Fibroblast of skin of right biceps (primary cell): ENCODE results near the gene MPPED1.

Source experiments
- DNase-seq: peaks from one replicate; pipeline ENCODE4 v3.0.0-alpha.2; 2013

The MPPED1 gene

DNA sequence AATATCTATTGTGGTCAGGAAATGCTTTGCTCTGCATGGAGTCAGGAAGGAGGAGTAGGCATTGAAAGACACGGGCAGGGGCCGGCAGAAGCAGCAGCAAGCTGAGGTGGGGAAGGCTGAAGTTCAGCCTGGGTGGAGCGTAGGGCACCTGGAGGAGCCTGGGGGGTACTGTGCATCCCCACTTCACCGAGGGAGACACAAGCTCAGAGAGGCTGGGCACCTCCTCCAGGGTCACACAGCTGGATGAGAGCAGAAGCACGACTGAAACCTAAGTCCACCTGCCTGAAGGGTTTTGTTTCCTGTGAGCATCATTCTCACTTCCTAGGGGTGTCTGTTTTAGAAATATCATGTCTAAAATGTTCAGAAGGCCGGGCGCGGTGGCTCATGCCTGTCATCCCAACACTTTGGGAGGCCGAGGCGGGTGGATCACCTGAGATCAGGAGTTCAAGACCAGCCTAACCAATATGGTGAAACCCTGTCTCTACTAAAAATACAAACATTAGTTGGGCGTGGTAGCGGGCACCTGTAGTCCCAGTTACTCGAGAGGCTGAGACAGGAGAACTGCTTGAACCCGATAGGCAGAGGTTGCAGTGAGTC, 138.3 kb downstream of the MPPED1 start:
- no peak for DNase-seq

- no peak for DNase-seq
Observed at GRCh38 chr22:43550672-43551071, 138.9 kb downstream of the MPPED1 start.

DNA sequence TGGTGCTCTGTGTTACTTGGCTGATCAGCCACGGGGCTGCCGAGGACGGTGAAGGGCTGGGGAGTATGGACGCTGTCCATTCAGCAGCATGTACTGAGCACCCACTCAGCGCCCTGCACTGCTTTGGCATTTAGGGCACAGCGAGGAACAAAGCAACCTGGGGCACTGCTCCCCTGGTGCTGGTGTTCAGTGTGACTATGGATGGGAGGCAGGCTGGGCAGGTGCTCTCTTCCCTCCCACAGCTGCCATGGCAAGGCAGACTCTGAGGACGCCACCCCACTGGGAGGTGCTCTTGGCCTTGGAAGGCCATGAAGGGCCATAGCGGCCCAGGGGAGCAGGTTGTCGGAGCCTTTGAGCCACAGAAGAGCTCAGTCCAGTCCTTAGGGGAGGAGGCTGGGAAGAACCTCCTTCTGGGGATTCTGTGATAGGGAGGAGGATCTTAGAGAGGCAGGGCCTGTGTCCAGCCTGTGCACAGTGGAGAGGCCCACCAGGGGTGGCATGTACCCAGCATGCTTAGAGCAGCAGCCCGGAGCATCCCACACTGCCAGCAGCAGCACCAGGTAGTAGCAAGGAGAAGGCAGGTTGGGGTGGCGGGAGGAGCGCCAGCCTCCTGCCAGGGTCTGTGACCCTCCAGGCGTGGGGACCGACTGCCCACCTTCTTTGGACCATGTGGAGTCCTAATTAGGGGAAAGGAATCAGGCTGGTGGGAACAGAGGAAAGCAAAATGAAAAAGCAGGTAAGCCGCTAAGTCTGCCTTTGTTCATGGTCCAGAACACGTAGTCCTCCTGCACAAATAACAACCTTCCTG, 141.8 kb downstream of the MPPED1 start:
- DNase-seq: no peak

DNA sequence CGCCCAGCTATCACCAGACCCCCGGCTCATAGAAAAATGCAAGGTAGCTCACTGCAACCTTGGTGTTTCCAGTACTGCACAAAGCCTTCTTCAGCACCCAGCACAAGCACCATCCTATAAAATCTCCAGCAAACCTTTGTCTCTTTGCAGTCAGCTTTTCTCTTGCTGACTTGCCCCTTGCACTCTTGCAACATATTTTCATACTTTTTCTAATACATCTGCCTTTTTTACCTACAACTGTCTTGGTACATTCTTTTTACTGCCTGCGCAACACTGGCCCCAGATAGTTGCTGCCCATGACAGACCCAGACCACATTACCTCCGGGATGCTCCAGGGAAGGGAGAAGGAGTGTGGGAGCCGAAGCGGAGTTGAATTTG, 142.4 kb downstream of the MPPED1 start:
- DNase-seq: no peak

DNA sequence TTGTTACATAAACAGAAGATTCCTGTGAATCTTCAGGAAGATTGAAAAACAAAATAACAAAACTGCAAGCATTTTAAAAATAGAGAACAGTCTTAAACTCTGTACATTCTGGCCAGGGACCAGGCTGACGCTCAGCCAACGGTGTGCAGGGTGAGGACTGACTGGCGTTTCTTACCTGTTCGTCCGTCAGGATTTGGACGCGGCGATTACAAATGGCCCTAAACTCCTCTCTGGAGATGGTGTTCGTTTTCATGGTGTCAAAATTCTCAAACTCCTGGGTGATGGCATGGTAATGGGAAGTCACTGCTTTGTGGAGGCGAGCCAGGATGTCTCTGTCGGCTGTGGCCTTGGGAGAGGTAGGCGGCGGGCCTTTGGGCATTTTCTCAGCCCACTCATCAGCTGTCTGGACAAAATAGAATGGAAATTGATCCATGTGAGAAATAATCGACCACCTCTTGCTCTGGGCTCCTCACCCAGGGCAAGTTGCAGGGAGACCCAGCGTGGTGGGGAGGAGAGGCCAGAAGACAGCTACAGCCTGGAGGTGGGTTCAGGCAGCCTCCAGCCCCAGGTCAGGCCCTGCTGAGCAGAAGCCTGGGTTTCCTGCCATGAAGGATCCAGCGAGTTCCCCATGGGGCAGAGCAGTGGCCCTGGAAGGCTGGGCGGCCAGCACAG, 143.0 kb downstream of the MPPED1 start:
- no peak for DNase-seq

- DNase-seq: no peak
Observed at GRCh38 chr22:43555561-43556515, 144.0 kb downstream of the MPPED1 start.
